Stimulated activated CD4-positive, alpha-beta T cell treated with anti-CD3 and anti-CD28 coated beads, Interleukin-1b, Interleukin-23, amount 100 ng/mL, for 48 hours (primary cell): ENCODE results near the gene PIGX.

Experiments used
- DNase-seq: peaks from one replicate; pipeline ENCODE4 v3.0.0-alpha.2; 2020

The PIGX gene

GRCh38 chr3:196711838-196712513 is at the start of gene PIGX, which contains the start of gene CEP19:
Gene PIGX, plus strand, starts transcription at chr3:196712377.
Gene CEP19, minus strand, starts transcription at chr3:196712250. Its CDS starts 3,593 bp downstream, at chr3:196708657.
- DNase-seq = peak; percentile 88

GRCh38 chr3:196662711-196663571 is 49.2 kb upstream of the PIGX start:
- no peak for DNase-seq

GRCh38 chr3:196666001-196666867 is 45.9 kb upstream of the PIGX start:
- DNase-seq = no peak

- DNase-seq = no peak
Measured at GRCh38 chr3:196667056-196667825, 44.9 kb upstream of the PIGX start.

- no peak for DNase-seq
Measured at GRCh38 chr3:196670339-196670738, 41.8 kb upstream of the PIGX start.

- no peak for DNase-seq
Measured at GRCh38 chr3:196673632-196674031, 38.5 kb upstream of the PIGX start.

- DNase-seq = no peak
Measured at GRCh38 chr3:196677353-196677752, 34.8 kb upstream of the PIGX start.

GRCh38 chr3:196677931-196678330 is 34.2 kb upstream of the PIGX start:
- no peak for DNase-seq

- peak; percentile 66 for DNase-seq
Measured at GRCh38 chr3:196684548-196685407, 27.4 kb upstream of the PIGX start.

GRCh38 chr3:196686436-196686835 is 25.7 kb upstream of the PIGX start:
- DNase-seq = no peak

GRCh38 chr3:196688349-196688748 is 23.8 kb upstream of the PIGX start:
- DNase-seq = no peak

GRCh38 chr3:196689941-196690660 is 22.1 kb upstream of the PIGX start:
- DNase-seq = no peak

- DNase-seq = no peak
Measured at GRCh38 chr3:196691386-196691785, 20.8 kb upstream of the PIGX start.

GRCh38 chr3:196694202-196694638 is 18.0 kb upstream of the PIGX start:
- no peak for DNase-seq

- peak; percentile 14 for DNase-seq
Measured at GRCh38 chr3:196694941-196695848, 17.0 kb upstream of the PIGX start.

GRCh38 chr3:196695849-196696226 is 16.3 kb upstream of the PIGX start:
- no peak for DNase-seq

GRCh38 chr3:196697270-196697669 is 14.9 kb upstream of the PIGX start:
- DNase-seq = no peak

- DNase-seq = no peak
Measured at GRCh38 chr3:196699749-196700148, 12.4 kb upstream of the PIGX start.

- DNase-seq = no peak
Measured at GRCh38 chr3:196700801-196701200, 11.4 kb upstream of the PIGX start.

- no peak for DNase-seq
Measured at GRCh38 chr3:196706327-196706726, 5.8 kb upstream of the PIGX start.
